Stimulated activated naive CD4-positive, alpha-beta T cell (primary cell): ENCODE data around the gene HELZ.
"Not testable (repeated sequence)": the region's sequence is repeated elsewhere in the genome, so short reads cannot be mapped to it uniquely, and the experiment has no call there.

Source experiments
- DNase-seq, 6 experiments: peaks; one replicate each; lab custom pipeline; 2025; lab: John Stamatoyannopoulos, UW

HELZ gene

DNA sequence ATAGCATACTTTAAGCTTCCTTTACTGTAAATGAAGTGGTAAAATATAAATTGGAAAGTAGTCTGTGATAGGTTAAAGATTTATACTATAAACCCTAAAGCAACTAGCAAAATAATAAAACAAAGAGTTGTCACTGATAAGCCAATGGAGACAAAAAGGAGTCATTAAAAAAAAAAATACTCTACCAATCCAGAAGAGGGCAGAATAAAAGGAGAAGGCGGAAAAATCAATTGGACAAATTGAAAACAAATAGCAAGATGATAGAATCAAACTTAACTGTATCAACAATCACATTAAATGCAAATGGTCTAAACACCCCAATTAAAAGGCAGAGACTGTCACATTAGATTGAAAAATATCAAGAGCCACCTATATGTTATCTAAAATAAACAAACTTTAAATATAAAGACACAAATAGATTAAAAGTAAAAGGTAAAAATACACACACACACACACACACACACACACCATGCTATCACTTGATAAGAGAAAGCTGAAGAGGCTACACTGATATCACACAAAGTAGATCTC is 128.9 kb downstream of the HELZ start:
- DNase-seq, result no peak

DNA sequence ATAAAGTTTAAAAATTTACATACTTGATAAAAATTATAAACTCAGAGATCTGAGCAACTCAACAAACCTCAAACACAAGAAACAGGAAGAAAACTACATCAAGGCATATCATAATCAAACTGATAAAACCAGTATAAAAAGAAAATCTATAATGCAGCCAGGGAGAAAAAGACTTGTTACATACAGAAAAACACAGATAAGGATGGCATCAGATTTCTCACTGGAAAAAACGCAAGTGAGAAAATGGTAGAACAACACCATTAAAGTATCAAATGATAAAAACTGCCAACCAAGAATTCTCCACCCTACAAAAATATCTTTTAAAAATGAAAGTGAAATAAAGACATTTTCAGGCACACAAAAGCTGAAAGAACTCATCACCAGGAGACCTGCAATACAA is 129.6 kb downstream of the HELZ start:
- no peak for DNase-seq

DNA sequence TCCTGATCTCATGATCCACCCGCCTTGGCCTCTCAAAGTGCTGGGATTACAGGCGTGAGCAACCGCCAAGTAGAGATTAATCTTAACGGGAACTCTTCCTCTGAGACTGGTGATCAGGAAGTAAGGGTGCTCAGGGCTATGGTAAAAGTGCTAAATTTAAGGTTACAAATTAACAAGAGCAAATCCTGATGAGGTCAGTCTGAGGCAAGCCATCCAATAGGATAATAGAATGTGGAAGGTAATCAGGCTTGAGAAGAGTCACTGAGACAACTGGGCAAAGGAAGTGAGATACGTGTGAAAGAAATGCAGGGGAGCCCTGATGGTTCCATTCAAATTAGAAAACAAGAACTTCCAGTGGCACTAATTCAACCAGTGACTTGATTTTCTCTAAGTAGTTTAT is 131.5 kb downstream of the HELZ start:
- no peak for DNase-seq

- no peak for DNase-seq
These were observed 133.2 kb downstream of the HELZ start for GRCh38 chr17:67111808-67112207.

GRCh38 chr17:67111327-67111726 is 133.7 kb downstream of the HELZ start:
- DNase-seq, result no peak

GRCh38 chr17:67110619-67111018 is 134.4 kb downstream of the HELZ start:
- DNase-seq, result no peak

- DNase-seq, result no peak
These were observed 135.9 kb downstream of the HELZ start for GRCh38 chr17:67109111-67109510.

- no peak for DNase-seq
These were observed 136.9 kb downstream of the HELZ start for GRCh38 chr17:67107811-67108775.

DNA sequence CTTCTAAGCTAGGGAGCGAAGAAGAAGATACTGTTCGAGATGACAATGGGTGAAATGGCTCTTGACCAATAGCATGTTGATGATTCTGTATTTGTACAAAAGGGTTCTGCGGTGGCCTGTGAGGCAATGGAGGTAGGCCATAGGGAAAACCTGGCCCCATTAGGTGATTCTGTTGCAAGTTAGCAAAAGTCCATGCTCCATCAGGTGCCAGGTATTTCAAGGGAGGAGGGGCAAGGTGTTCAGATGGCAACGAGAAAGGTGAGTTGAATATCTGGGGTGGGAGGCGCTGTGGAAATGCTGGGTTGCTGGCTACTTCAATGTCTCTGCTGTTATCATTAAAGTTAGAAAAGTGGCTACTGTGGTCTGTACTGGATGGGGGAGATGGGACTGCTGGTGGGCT is 137.8 kb downstream of the HELZ start:
- DNase-seq, result no peak

- no peak for DNase-seq
These were observed 139.8 kb downstream of the HELZ start for GRCh38 chr17:67105213-67105612.

DNA sequence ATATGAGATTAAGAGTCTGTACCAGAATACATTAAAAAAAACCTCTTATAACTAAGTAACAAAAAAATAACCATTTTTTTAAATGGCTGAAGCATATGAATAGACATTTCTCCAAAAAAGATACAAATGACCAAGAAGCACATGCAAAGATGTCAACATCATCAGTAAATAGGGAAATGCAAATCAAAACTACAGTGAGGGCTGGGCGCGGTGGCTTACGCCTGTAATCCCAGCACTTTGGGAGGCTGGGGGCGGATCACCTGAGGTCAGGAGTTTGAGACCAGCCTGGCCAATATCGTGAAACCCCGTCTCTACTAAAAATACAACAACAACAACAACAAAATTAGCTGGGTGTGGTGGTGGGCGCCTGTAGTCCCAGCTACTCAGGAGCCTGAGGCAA is 140.4 kb downstream of the HELZ start:
- DNase-seq, result not testable (repeated sequence)

DNA sequence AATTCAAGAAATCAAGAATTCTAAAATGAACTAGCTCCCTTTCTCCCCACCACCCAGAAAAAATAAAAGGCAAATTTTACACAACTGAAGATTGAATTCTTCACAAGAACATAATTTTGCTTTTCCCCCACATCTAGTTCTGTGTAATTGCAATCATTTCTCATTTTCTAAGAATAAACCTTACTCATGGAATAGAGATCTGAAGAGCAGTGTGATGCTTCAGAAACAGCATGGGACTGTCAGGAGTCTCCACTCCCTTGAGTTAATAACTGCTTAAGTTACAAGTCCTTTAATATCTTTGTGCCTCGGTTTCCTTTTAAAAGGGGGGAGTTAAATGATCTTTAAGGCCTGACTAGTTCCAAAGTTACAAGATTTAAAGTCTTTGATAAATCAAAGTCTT is 147.0 kb downstream of the HELZ start:
- no peak for DNase-seq

- DNase-seq, result no peak
These were observed 148.4 kb downstream of the HELZ start for GRCh38 chr17:67096609-67097008.

GRCh38 chr17:67095803-67096202 is 149.2 kb downstream of the HELZ start:
- no peak for DNase-seq

GRCh38 chr17:67095291-67095690 is 149.7 kb downstream of the HELZ start:
- not testable (repeated sequence) for DNase-seq

- no peak for DNase-seq
These were observed 151.6 kb downstream of the HELZ start for GRCh38 chr17:67093348-67093747.

DNA sequence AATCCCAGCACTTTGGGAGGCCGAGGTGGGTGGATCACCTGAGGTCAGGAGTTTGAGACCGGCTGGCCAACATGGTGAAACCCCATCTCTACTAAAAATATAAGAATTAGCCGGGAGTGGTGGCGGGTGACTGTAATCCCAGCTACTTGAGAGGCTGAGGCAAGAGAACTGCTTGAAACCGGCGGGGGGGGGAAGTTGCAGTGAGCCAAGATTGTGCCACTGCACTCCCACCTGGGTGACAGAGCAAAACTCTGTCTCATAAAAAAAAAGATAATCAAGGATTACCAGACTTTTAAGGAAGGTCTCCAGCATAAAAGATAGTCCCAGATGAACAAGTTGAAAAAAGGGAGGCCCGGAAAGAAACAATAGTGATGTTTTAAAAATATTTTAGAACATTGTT is 152.3 kb downstream of the HELZ start:
- not testable (repeated sequence) for DNase-seq

DNA sequence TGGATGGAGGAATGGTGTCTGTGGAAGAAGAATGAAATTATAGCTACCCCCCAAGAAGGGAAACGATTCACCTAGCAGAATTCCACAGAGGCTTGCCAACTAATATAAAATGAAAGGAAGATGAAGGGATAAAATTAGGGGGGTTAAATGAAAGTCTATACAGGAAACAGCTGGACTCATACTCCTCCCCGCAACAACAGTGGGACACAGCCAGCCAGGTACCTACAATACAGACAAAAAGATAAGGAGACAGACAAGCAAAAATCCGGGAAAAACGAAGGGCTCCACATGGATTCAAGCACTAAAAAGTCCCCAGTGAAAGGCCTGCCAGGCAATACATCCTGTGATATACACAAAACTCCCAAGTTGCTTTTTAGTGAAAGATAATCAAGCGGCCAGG is 152.7 kb downstream of the HELZ start:
- DNase-seq, result no peak

DNA sequence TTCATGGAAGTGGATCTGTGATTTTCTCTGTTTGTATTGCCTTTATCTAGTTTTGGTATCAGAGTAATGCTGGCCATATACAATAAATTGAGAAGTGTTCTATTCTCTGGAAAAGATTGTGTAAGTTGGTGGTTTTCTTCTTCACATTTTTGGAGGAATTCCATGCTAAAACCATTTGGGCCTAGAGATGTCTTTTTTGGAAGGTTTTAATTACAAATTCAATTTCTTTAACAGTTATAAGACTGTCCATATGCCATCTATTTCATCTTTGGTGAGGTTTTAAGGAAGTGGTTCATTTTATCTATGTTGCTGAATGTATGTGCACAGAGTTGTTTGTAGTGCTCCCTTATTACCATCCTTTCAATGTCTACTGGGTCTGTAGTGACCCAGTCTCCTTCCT is 154.7 kb downstream of the HELZ start:
- no peak for DNase-seq

DNA sequence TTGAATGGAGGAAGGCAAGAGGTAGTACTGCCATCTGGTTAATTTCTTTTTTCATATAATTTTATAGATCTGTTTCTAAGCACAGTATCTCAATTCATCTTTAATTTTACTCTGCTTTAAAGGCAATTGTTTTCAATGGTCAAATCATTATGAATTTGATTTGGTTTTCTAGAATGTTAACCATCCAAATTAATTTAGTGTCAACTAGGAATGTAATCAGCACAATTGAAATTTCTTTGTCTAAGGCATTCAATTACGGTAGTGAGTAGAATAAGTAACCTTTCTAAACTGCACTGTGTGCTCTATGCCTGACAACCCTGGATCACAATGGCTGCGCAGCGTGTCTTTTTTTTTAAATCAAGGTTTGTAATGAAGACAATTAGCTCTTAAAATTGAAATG is 156.4 kb downstream of the HELZ start:
- no peak for DNase-seq

GRCh38 chr17:67085406-67085805 is 159.6 kb downstream of the HELZ start:
- DNase-seq, result no peak

GRCh38 chr17:67082107-67082506 is 162.9 kb downstream of the HELZ start:
- peak in 3 of 6 experiments; percentile 54 to 66 (median 65) for DNase-seq

DNA sequence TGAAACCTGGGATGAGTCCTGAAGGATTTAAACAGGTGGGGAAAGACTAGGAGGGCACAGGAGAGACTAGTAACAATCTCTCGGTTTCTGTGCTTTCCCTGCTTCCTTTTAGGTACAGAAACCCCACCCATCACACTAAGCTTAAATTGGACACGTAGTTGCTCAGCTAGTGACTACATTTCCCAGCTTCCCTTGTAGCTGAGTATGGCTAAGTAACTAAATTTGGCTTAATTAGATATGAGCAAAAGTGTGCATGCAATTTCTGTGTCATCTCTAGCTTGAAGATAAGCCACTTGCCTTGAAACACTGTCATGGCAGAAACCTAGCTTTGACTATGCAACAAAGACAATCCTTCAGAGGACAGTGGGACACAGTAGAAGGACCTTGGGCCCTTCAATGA is 164.2 kb downstream of the HELZ start:
- DNase-seq, result no peak

- no peak for DNase-seq
These were observed 165.5 kb downstream of the HELZ start for GRCh38 chr17:67079491-67079890.
